Tibial nerve (tissue), 4 donors: ENCODE results near the gene OR52I2. TPM values are rescaled to one million over a fixed set of nuclear protein-coding genes. Genes with fewer than 3 reads are reported as not detected.

Experiments
- DNase-seq, 2 donors: peaks; one replicate each; pipeline ENCODE4 v3.0.0-alpha.2; 2019; ENCODE audit warnings: low spot score in 2 of 2
- H3K27ac ChIP-seq, 4 donors: fragments of 200-600 bp; sonication (generic) in 3 of 4; one replicate each; pipeline ENCODE4 v1.5.1; 2017 to 2019; ENCODE audit warnings: mild to moderate bottlenecking in 1 of 4
- H3K27me3 ChIP-seq, 2 donors: fragments of 200-600 bp; sonication (generic) in 1 of 2; one replicate each; pipeline versions ENCODE4 v1.5.1 to v1.6.0; 2017 to 2019
- H3K36me3 ChIP-seq, 3 donors: fragments of 200-600 bp; sonication (generic); one replicate each; pipeline ENCODE4 v1.5.1; 2018 to 2019
- H3K4me1 ChIP-seq, 4 donors: fragments of 200-600 bp; sonication (generic) in 3 of 4; one replicate each; pipeline ENCODE4 v1.5.1; 2017 to 2019
- H3K4me3 ChIP-seq, 4 donors: fragments of 200-600 bp; sonication (generic) in 3 of 4; one replicate each; pipeline ENCODE4 v1.5.1; 2017 to 2019; ENCODE audit warnings: mild to moderate bottlenecking in 1 of 4, moderate library complexity in 1 of 4
- H3K9me3 ChIP-seq, 4 donors: fragments of 200-600 bp; sonication (generic) in 3 of 4; one replicate each; pipeline ENCODE4 v1.5.1; 2017 to 2019
- CTCF ChIP-seq, 5 experiments: fragments of 200-600 bp in 3 of 5; fragments of 450-650 bp in 2 of 5; sonication (generic) in 3 of 5; IDR thresholded peaks; one replicate each; pipeline ENCODE4 v1.5.1; 2016 to 2019; ENCODE audit warnings: antibody characterized with exemption in 5 of 5, mild to moderate bottlenecking in 3 of 5, moderate library complexity in 2 of 5
- EP300 ChIP-seq, 2 donors: sonication (generic); formaldehyde crosslinking; IDR thresholded peaks; one replicate each; pipeline ENCODE4 v1.6.1; 2017; ENCODE audit warnings: antibody characterized with exemption in 2 of 2, mild to moderate bottlenecking in 1 of 2
- POLR2A ChIP-seq, 2 donors: fragments of 450-650 bp; IDR thresholded peaks; one replicate each; pipeline ENCODE4 v1.6.1; 2017; ENCODE audit warnings: antibody characterized with exemption in 2 of 2, mild to moderate bottlenecking in 2 of 2, moderate library complexity in 2 of 2
- WGBS, 2 donors: methylation state at CpG; one replicate each; pipeline ENCODE4 v1.1.5; 2018; 5-methylcytosine and 5-hydroxymethylcytosine counted together
- total RNA-seq, 4 donors: library from RNA; depleted of rRNA; stranded (reverse); fragments of >200 nt; gene quantifications; one replicate each; pipeline ENCODE4 v1.1.0, GENCODE V29; 2016

OR52I2 gene
- total RNA-seq, 4 donors from 2014 or later = not detected

- Histone ChIP-seq H3K27ac (peak overlapping the region; percentile 83 to 94 (median 89)), H3K9me3 (no peaks in the 10 kb centered on the region), H3K27me3 (no peaks in the 10 kb centered on the region), H3K4me1 (peaks cover 0 to 27% (median 11%) of the 10 kb centered on the region in 4 donors), H3K36me3 (peaks cover under 1 to 32% (median 2%) of the 10 kb centered on the region in 3 donors), H3K4me3 (peak overlapping the region; percentile 62 to 78 (median 64))
- TF ChIP-seq EP300 (IDR thresholded peaks at IDR 0.05) (no peak), CTCF (IDR thresholded peaks at IDR 0.05) (no peak), POLR2A (IDR thresholded peaks at IDR 0.05) (no peak)
- WGBS, 2 donors = 38% methylated on average over 6 of the region's 6 CpGs
- no peak for DNase-seq
Observed at GRCh38 chr11:4607096-4607495, 25.6 kb downstream of the OR52I2 start.

GRCh38 chr11:4607781-4608666 is 26.5 kb downstream of the OR52I2 start, which contains the start of gene TRIM68:
TRIM68 (minus strand) TSS chr11:4608231; CDS start chr11:4605504, 2,727 bp downstream.
- Histone ChIP-seq H3K27me3 (no peaks in the 10 kb centered on the region), H3K9me3 (no peaks in the 10 kb centered on the region), H3K4me3 (peak within 1 kb of the TSS; percentile 62 to 78 (median 64)), H3K4me1 (peaks cover 0 to 27% (median 11%) of the 10 kb centered on the region in 4 donors), H3K36me3 (peaks cover 0 to 22% (median 0%) of the 10 kb centered on the region in 3 donors), H3K27ac (peak within 1 kb of the TSS; percentile 83 to 94 (median 89))
- TF ChIP-seq EP300 (IDR thresholded peaks at IDR 0.05) = peak in 1 of 2 donors; percentile 80
- peak in 1 of 5 experiments; percentile 35 for TF ChIP-seq CTCF (IDR thresholded peaks at IDR 0.05)
- TF ChIP-seq POLR2A (IDR thresholded peaks at IDR 0.05) = peak; percentile 59 to 77
- peak; percentile 92 for DNase-seq
- WGBS, 2 donors = 4 to 5% methylated on average over 37 to 38 of the region's 43 CpGs

GRCh38 chr11:4610258-4610935 is 28.9 kb downstream of the OR52I2 start:
- no peaks in the 10 kb centered on the region for H3K36me3 ChIP-seq
- DNase-seq = no peak
- peaks cover 0 to 24% (median 11%) of the 10 kb centered on the region in 4 donors for H3K4me1 ChIP-seq
- no peak overlapping the region for H3K27ac ChIP-seq
- no peaks in the 10 kb centered on the region for H3K9me3 ChIP-seq
- WGBS, 2 donors = 46 to 50% methylated on average over 3 of the region's 3 CpGs
- H3K27me3 ChIP-seq = no peaks in the 10 kb centered on the region
- TF ChIP-seq CTCF (IDR thresholded peaks at IDR 0.05) = no peak
- no peak for TF ChIP-seq EP300 (IDR thresholded peaks at IDR 0.05)
- no peak for TF ChIP-seq POLR2A (IDR thresholded peaks at IDR 0.05)
- peak overlapping the region in 1 of 4 donors; percentile 9 for H3K4me3 ChIP-seq

GRCh38 chr11:4611986-4612385 is 30.4 kb downstream of the OR52I2 start:
- Histone ChIP-seq H3K4me1 (peaks cover 0 to 11% (median 3%) of the 10 kb centered on the region in 4 donors), H3K27me3 (no peaks in the 10 kb centered on the region), H3K4me3 (no peak overlapping the region), H3K36me3 (no peaks in the 10 kb centered on the region), H3K27ac (no peak overlapping the region), H3K9me3 (no peaks in the 10 kb centered on the region)
- TF ChIP-seq EP300 (IDR thresholded peaks at IDR 0.05) (no peak), CTCF (IDR thresholded peaks at IDR 0.05) (no peak), POLR2A (IDR thresholded peaks at IDR 0.05) (no peak)
- DNase-seq = no peak
- WGBS, 2 donors = 81 to 90% methylated on average over 2 of the region's 2 CpGs
